GM06990 (cell line): ENCODE measurements around the gene CDK5RAP1.
"Not testable (repeated sequence)": the region's sequence is repeated elsewhere in the genome, so short reads cannot be mapped to it uniquely, and the experiment has no call there.

Experiments used
- DNase-seq: peaks from one replicate; pipeline ENCODE4 v3.0.0-alpha.2; 2011; ENCODE audit not compliant: insufficient read length; ENCODE audit errors: extremely low read depth
- H3K27me3 ChIP-seq: replicated peaks from 2 replicates; pipeline ENCODE4 v1.6.0; 2011; ENCODE audit warnings: low read length; ENCODE audit not compliant: control insufficient read depth, insufficient read depth
- H3K36me3 ChIP-seq: 2 replicates; pipeline ENCODE4 v1.5.1; 2011; ENCODE audit warnings: low read length; ENCODE audit not compliant: control insufficient read depth, insufficient read depth
- H3K4me3 ChIP-seq: replicated peaks from 2 replicates; pipeline ENCODE4 v1.5.1; 2011; ENCODE audit warnings: low read depth, mild to moderate bottlenecking, control low read depth, low read length
- CTCF ChIP-seq: IDR thresholded peaks from 2 replicates; pipeline ENCODE4 v1.5.1; 2011; ENCODE audit warnings: low read length, control low read depth, mild to moderate bottlenecking, inconsistent platforms; ENCODE audit not compliant: insufficient read depth, poor library complexity, severe bottlenecking

CDK5RAP1 gene

GRCh38 chr20:33443006-33443511 is 41.7 kb upstream of the CDK5RAP1 start:
- H3K36me3 ChIP-seq: no peaks in the 10 kb centered on the region
- DNase-seq: no peak
- H3K4me3 ChIP-seq: peak overlapping the region; percentile 83
- no peak for TF ChIP-seq CTCF
- H3K27me3 ChIP-seq: no peaks in the 10 kb centered on the region

GRCh38 chr20:33442136-33443005 is 41.1 kb upstream of the CDK5RAP1 start:
- DNase-seq: no peak
- Histone ChIP-seq H3K36me3 (no peaks in the 10 kb centered on the region), H3K4me3 (peak overlapping the region; percentile 83), H3K27me3 (no peaks in the 10 kb centered on the region)
- TF ChIP-seq CTCF: no peak

- no peaks in the 10 kb centered on the region for H3K36me3 ChIP-seq
- no peak overlapping the region for H3K4me3 ChIP-seq
- no peak for DNase-seq
- no peak for TF ChIP-seq CTCF
- no peaks in the 10 kb centered on the region for H3K27me3 ChIP-seq
These were observed 40.0 kb upstream of the CDK5RAP1 start for GRCh38 chr20:33441142-33441955.

GRCh38 chr20:33440562-33440961 is 39.2 kb upstream of the CDK5RAP1 start:
- not testable (repeated sequence) for H3K4me3 ChIP-seq, H3K36me3 ChIP-seq, H3K27me3 ChIP-seq, DNase-seq

- H3K27me3 ChIP-seq: no peaks in the 10 kb centered on the region
- H3K4me3 ChIP-seq: no peak overlapping the region
- no peaks in the 10 kb centered on the region for H3K36me3 ChIP-seq
- TF ChIP-seq CTCF: no peak
- DNase-seq: no peak
These were observed 37.2 kb upstream of the CDK5RAP1 start for GRCh38 chr20:33438481-33438880.
